ENCODE measurements around the gene FMN1. TPM values are rescaled to one million over a fixed set of nuclear protein-coding genes. Genes with fewer than 3 reads are reported as not detected.

Gene FMN1
- total and polyA plus RNA-seq, 10 of the 15 experiments (the other 5 are each of a cell fraction or from before 2014, with no cell fraction given), result 0.05 to 0.16 (median 0.08) TPM; not detected in 4

DNA sequence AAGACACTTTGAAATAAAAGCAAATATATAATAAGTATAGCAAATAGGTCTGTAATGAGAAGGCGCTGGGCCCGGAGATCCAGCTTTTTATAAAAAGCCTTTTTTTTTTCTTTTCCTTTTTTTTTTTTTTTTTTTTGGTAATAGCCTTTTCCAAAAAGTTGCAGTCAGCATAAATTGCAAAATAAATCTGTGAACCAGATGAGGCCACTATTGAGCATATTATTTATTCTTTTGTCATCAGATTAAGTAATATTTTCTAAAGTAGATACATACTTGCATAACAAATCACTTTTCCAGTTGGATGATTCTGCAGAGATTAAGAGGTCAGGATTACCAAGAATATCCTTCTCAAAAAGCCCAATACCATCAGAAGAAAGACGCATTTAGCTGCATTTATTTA lies 24.9 kb downstream of the FMN1 start (continued):
- TF ChIP-seq, protein P1, sequence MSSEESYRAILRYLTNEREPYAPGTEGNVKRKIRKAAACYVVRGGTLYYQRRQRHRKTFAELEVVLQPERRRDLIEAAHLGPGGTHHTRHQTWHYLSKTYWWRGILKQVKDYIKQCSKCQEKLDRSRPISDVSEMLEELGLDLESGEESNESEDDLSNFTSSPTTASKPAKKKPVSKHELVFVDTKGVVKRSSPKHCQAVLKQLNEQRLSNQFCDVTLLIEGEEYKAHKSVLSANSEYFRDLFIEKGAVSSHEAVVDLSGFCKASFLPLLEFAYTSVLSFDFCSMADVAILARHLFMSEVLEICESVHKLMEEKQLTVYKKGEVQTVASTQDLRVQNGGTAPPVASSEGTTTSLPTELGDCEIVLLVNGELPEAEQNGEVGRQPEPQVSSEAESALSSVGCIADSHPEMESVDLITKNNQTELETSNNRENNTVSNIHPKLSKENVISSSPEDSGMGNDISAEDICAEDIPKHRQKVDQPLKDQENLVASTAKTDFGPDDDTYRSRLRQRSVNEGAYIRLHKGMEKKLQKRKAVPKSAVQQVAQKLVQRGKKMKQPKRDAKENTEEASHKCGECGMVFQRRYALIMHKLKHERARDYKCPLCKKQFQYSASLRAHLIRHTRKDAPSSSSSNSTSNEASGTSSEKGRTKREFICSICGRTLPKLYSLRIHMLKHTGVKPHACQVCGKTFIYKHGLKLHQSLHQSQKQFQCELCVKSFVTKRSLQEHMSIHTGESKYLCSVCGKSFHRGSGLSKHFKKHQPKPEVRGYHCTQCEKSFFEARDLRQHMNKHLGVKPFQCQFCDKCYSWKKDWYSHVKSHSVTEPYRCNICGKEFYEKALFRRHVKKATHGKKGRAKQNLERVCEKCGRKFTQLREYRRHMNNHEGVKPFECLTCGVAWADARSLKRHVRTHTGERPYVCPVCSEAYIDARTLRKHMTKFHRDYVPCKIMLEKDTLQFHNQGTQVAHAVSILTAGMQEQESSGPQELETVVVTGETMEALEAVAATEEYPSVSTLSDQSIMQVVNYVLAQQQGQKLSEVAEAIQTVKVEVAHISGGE (CRISPR knock-in tag; IDR thresholded peaks at IDR 0.05), result no peak
- no peak for TF ChIP-seq CREB1 (IDR thresholded peaks at IDR 0.05; ENCODE audit: low read depth)
- no peak for TF ChIP-seq CHD4 (IDR thresholded peaks at IDR 0.05)
- TF ChIP-seq GABPA (IDR thresholded peaks at IDR 0.05; ENCODE audit: low read depth), result no peak
- no peak for TF ChIP-seq POLR2AphosphoS5 (IDR thresholded peaks at IDR 0.05; ENCODE audit: low read length)
- TF ChIP-seq RBBP5 (conservative IDR thresholded peaks at IDR 0.05), result no peak
- no peak for TF ChIP-seq BCL11A (IDR thresholded peaks at IDR 0.05; ENCODE audit: low read depth, low read length)
- no peak for TF ChIP-seq STAT1 (conservative IDR thresholded peaks at IDR 0.05)
- no peak for TF ChIP-seq MYC (IDR thresholded peaks at IDR 0.05; ENCODE audit: insufficient read depth, insufficient read length, insufficient replicate concordance, low read length, severe bottlenecking)
- TF ChIP-seq NR2C1 (IDR thresholded peaks at IDR 0.05), result no peak
- TF ChIP-seq STAT3 (IDR thresholded peaks at IDR 0.05; ENCODE audit: low read depth, low read length), result no peak
- TF ChIP-seq KLF5 (IDR thresholded peaks at IDR 0.05; ENCODE audit: partially characterized antibody), result no peak

Measured in GM12878 (cell line).